ENCODE data around the gene ITGB3. TPM values are rescaled to one million over a fixed set of nuclear protein-coding genes. Genes with fewer than 3 reads are reported as not detected.

ITGB3 gene
- total and polyA plus RNA-seq, 2 of the 8 experiments (the other 6 are each of a cell fraction or from before 2014, with no cell fraction given), result 0.08 to 0.09 TPM

- no peak overlapping the region for H3K27ac ChIP-seq (ENCODE audit: low read depth, low read length)
- no peak overlapping the region for H2AK5ac ChIP-seq (ENCODE audit: low read depth, low read length)
- POLR2A ChIA-PET (ENCODE audit: partially characterized antibody), result no interaction called here
Observed at GRCh38 chr17:47277921-47278320, 24.3 kb downstream of the ITGB3 start.

More at GRCh38 chr17:47277921-47278320, 24.3 kb downstream of the ITGB3 start:
- Histone ChIP-seq H3K36me3 (ENCODE audit: control insufficient read depth in 2 of 4, insufficient read depth in 4 of 4, low read length in 3 of 4) (no peaks in the 10 kb centered on the region), H3K4me3 (ENCODE audit: extremely low read depth in 1 of 4, insufficient read depth in 2 of 4, low read depth in 3 of 4, low read length in 4 of 4) (no peak overlapping the region), H3K27me3 (replicated peaks in 1 of 4; ENCODE audit: control insufficient read depth in 3 of 4, extremely low read depth in 1 of 4, insufficient read depth in 3 of 4, low read length in 3 of 4) (no peaks in the 10 kb centered on the region), H4K20me1 (replicated peaks in 1 of 2; ENCODE audit: control insufficient read depth in 1 of 2, insufficient read depth in 2 of 2, low read length in 2 of 2) (no peaks in the 10 kb centered on the region), H3K56ac (replicated peaks; ENCODE audit: insufficient read length, low read depth, low read length) (no peak overlapping the region), H2BK5ac (ENCODE audit: low read depth, low read length) (no peak overlapping the region), H2BK120ac (replicated peaks; ENCODE audit: low read depth, low read length) (no peak overlapping the region), H4K91ac (replicated peaks; ENCODE audit: insufficient read length, low read length) (no peak overlapping the region), H3K4me2 (ENCODE audit: insufficient read depth in 1 of 2, low read depth in 2 of 2, low read length in 2 of 2) (no peak overlapping the region), H2BK15ac (ENCODE audit: low read length) (no peak overlapping the region), H2BK12ac (ENCODE audit: low read depth, low read length) (no peak overlapping the region), H3K23me2 (ENCODE audit: low read depth, low read length) (no peaks in the 10 kb centered on the region), H2AFZ (ENCODE audit: low read length) (no peak overlapping the region), H2BK20ac (ENCODE audit: low read length) (no peak overlapping the region), H4K8ac (ENCODE audit: extremely low read depth, insufficient read depth, low read length) (no peak overlapping the region), H3K9ac (replicated peaks in 1 of 4; ENCODE audit: extremely low read depth in 1 of 4, low read depth in 3 of 4, low read length in 3 of 4) (no peak overlapping the region), H4K5ac (ENCODE audit: insufficient read length, low read depth, low read length) (no peak overlapping the region), H3K4ac (replicated peaks; ENCODE audit: insufficient read length, low read depth, low read length) (no peak overlapping the region), H3K18ac (ENCODE audit: extremely low read depth, low read length) (no peak overlapping the region), H3K14ac (ENCODE audit: insufficient read length) (no peak overlapping the region), H3K9me3 (ENCODE audit: insufficient read depth in 2 of 2, low read depth in 1 of 2, low read length in 1 of 2) (no peaks in the 10 kb centered on the region), H3K23ac (ENCODE audit: insufficient read length) (no peak overlapping the region), H3K79me1 (ENCODE audit: low read depth, low read length) (no peaks in the 10 kb centered on the region), H3K4me1 (replicated peaks in 1 of 4; ENCODE audit: control insufficient read depth in 3 of 4, insufficient read depth in 4 of 4, low read length in 3 of 4) (peaks cover 6 to 18% (median 11%) of the 10 kb centered on the region in 4 experiments), H3K79me2 (ENCODE audit: control insufficient read depth in 1 of 2, insufficient read depth in 2 of 2, low read length in 2 of 2) (no peaks in the 10 kb centered on the region)
- DNase-seq (ENCODE audit: low read depth in 1 of 2, low spot score in 2 of 2) (no peak), FAIRE-seq (no peak)
- CTCF ChIA-PET (ENCODE audit: partially characterized antibody), result interaction anchor here (0.9 kb wide), 1 partner anchor 38 kb away, joined by 3 read pairs; no protein-coding TSS in a partner anchor
- 88% methylated on average over 1 of the region's 1 CpG; no CpG with 5 or more reads in 1 of the 2 experiments for WGBS, 2 experiments (ENCODE audit: extremely low coverage in 1 of 2, insufficient coverage in 1 of 2, insufficient read length in 1 of 2, insufficient replicate concordance in 2 of 2, low coverage in 1 of 2, low lambda C conversion rate in 2 of 2, missing lambda C conversion rate in 1 of 2)
